Activated CD8-positive, alpha-beta memory T cell treated with anti-CD3 and anti-CD28 coated beads, Interleukin-2, amount 10 ng/mL, durations not matched to agents 7 days and 5 days (primary cell): Measurements from ENCODE around the gene MELK. TPM values are rescaled to one million over a fixed set of nuclear protein-coding genes. Genes with fewer than 3 reads are reported as not detected.
A peak's percentile ranks its signal among the peaks of the same experiment; 100 is the strongest.
"Not testable (repeated sequence)": the region's sequence is repeated elsewhere in the genome, so short reads cannot be mapped to it uniquely, and the experiment has no call there.

Experiments
- ATAC-seq: fragments of 150-1000 bp; cut with Tn5 transposase; one replicate; pipeline ENCODE4 v1.10.0; 2021; ENCODE audit warnings: moderate library complexity
- CTCF ChIA-PET: fragments of 350-600 bp; sonication (Branson Sonifier 250); formaldehyde crosslinking; loops from one replicate; lab custom pipeline; 2021; ENCODE audit warnings: antibody characterized with exemption; lab: Charles Lee
- DNase-seq: peaks from one replicate; pipeline ENCODE4 v3.0.0-alpha.2; 2020
- H3K27ac Mint-ChIP-seq: one replicate; pipeline ENCODE4 v1.8.0; 2021; ENCODE audit warnings: mild to moderate bottlenecking, mixed read lengths
- H3K27me3 Mint-ChIP-seq: one replicate; pipeline ENCODE4 v1.8.0; 2021; ENCODE audit warnings: mixed read lengths
- H3K36me3 Mint-ChIP-seq: one replicate; pipeline ENCODE4 v1.8.0; 2021; ENCODE audit warnings: mild to moderate bottlenecking, mixed read lengths
- H3K4me1 Mint-ChIP-seq: one replicate; pipeline ENCODE4 v1.8.0; 2021; ENCODE audit warnings: mixed read lengths
- H3K4me3 Mint-ChIP-seq: one replicate; pipeline ENCODE4 v1.8.0; 2021; ENCODE audit warnings: mild to moderate bottlenecking, moderate library complexity, mixed read lengths
- H3K9me3 Mint-ChIP-seq: one replicate; pipeline ENCODE4 v1.8.0; 2022; ENCODE audit warnings: low read depth, mixed read lengths
- total RNA-seq, 2 experiments: library from RNA; stranded (reverse); gene quantifications; one replicate each; pipeline ENCODE4 v1.2.3, GENCODE V29; 2021

The MELK gene
- total RNA-seq, 2 experiments from 2014 or later: 69.6 to 80.4 TPM

DNA sequence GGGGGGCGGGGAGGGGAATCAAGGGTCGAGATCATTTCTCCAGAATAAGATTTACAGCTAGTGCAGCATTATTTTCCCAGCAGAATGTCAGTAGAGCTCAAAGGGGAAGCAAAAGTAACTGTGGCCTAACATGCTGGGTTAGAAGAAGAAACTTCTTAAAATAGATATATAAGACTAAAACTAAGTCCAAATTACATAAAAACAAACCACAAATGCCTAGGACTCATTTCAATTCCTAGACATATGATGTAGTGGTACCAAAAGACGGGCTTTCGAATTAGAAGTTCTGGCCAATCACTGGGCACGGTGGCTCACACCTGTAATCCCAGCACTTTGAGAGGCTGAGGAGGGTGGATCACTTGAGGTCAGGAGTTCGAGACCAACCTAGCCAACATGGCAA is 20.8 kb upstream of the MELK start:
- Mint-ChIP-seq H3K4me3 (no peak overlapping the region), H3K4me1 (peaks cover 14% of the 10 kb centered on the region), H3K9me3 (no peaks in the 10 kb centered on the region), H3K27ac (no peak overlapping the region), H3K27me3 (peaks cover 22% of the 10 kb centered on the region), H3K36me3 (no peaks in the 10 kb centered on the region)
- DNase-seq: no peak
- CTCF ChIA-PET: interaction anchor here (0.9 to 11.7 kb wide), 4 partner anchors 19 to 145 kb away, joined by 3 to 169 read pairs (median 3); no protein-coding TSS in a partner anchor
- ATAC-seq: no peak

DNA sequence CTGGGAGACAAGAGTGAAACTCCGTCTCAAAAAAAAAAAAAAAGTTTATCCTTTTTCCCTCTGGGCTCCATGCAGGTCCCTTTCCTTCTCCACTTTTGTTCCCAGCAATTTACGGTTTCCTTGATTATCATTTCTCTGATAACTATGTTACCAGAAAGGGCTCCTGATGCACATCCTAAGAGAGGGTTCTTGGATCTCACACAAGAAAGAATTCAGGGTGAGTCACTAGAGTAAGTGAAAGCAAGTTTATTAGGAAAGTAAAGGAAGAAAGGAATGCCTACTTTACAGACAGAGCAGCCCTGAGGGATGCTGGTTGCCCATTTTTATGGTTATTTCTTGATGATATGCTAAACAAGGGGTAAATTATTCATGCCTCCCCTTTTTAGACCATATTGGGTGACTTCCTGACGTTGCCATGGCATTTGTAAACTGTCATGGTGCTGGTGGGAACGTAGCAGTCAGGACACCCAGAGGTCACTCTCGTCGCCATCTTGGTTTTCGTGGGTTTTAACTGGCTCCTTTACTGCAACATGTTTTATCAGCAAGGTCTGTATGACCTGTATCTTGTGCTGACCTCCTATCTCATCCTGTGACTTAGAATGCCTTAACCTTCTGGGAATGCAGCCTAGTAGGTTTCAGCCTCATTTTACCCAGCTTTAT is 13.5 kb upstream of the MELK start:
- H3K27ac Mint-ChIP-seq: no peak overlapping the region

DNA sequence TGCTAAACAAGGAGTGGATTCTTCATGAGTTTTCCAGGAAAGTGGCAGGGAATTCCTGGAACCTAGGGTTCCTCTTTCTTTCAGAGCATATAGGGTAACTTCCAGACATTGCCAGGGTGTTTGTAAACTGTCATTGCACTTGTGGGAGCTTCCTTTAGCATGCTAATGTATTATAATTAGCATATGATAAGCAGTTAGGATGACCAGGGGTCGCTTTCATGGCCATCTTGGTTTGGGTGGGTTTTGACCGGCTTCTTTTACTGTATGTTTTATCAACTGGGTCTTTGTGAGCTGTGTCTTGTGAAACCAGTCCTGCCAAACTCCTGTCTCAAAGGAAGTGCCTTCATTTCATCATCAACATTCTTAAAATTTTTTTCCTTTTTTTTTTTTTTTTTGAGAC is 11.9 kb upstream of the MELK start:
- no peaks in the 10 kb centered on the region for H3K9me3 Mint-ChIP-seq
- peaks cover under 1% of the 10 kb centered on the region for H3K4me1 Mint-ChIP-seq
- CTCF ChIA-PET: interaction anchor here (0.6 to 11.7 kb wide), 2 partner anchors 15 to 154 kb away, joined by 3 to 169 read pairs; no protein-coding TSS in a partner anchor
- ATAC-seq (no peak), DNase-seq (no peak)
- H3K36me3 Mint-ChIP-seq: no peaks in the 10 kb centered on the region
- no peak overlapping the region for H3K27ac Mint-ChIP-seq
- no peak overlapping the region for H3K4me3 Mint-ChIP-seq
- peaks cover 4% of the 10 kb centered on the region for H3K27me3 Mint-ChIP-seq

More for the DNA sequence above, 13.5 kb upstream of the MELK start:
- no peaks in the 10 kb centered on the region for H3K36me3 Mint-ChIP-seq
- DNase-seq: no peak
- H3K9me3 Mint-ChIP-seq: no peaks in the 10 kb centered on the region
- H3K27me3 Mint-ChIP-seq: peaks cover 4% of the 10 kb centered on the region
- H3K4me1 Mint-ChIP-seq: peaks cover 3% of the 10 kb centered on the region
- ATAC-seq: no peak
- CTCF ChIA-PET: interaction anchor here (1.6 to 11.7 kb wide), 2 partner anchors 152 to 170 kb away, joined by 4 to 169 read pairs; no protein-coding TSS in a partner anchor
- H3K4me3 Mint-ChIP-seq: no peak overlapping the region

DNA sequence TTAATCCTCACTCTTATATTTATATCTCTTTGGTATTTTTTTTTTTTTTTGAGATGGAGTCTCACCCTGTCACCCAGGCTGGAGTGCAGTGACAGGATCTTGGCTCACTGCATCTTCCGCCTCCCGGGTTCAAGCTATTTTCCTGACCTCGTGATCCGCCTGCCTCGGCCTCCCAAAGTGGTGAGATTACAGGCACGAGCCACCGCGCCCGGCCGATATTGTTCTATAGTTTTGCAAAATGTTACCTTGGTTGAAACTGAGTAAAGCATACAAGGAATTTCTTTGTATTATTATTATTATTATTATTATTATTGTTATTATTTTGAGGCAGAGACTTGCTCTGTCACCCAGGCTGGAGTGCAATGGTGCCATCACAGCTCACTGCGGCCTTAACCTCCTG is 9.9 kb upstream of the MELK start:
- ATAC-seq, H3K4me3 Mint-ChIP-seq, H3K9me3 Mint-ChIP-seq, H3K36me3 Mint-ChIP-seq, H3K4me1 Mint-ChIP-seq, DNase-seq, H3K27me3 Mint-ChIP-seq, H3K27ac Mint-ChIP-seq: not testable (repeated sequence)
- CTCF ChIA-PET: interaction anchor here (11.7 kb wide), 1 partner anchor 156 kb away, joined by 169 read pairs; no protein-coding TSS in a partner anchor

DNA sequence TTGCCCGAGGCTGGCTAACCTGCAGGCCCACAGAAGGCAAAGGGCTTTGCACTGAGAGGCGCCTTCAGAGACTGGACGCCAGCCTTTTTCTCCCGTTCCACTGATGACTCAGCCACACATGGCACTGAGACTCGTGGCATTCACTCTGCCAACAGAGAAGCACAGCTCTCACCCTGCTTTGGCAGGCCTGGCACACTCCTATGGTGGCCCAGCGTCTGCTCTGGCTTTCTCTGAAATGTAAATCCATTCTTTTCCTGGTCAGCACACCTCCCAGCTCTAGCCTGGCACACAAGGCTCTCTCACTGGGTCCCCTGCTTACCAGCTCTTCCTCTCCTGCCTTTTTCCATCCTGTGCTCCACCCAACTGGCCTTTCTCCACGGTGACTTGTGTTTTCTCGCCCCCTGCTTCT is 5.9 kb upstream of the MELK start:
- no peak overlapping the region for H3K27ac Mint-ChIP-seq
- H3K36me3 Mint-ChIP-seq: no peaks in the 10 kb centered on the region
- CTCF ChIA-PET: interaction anchor here (1.0 to 1.2 kb wide), 2 partner anchors 12 to 18 kb away, joined by 3 read pairs; no protein-coding TSS in a partner anchor
- peaks cover 4% of the 10 kb centered on the region for H3K4me1 Mint-ChIP-seq
- DNase-seq (no peak), ATAC-seq (no peak)
- H3K9me3 Mint-ChIP-seq: no peaks in the 10 kb centered on the region
- no peak overlapping the region for H3K4me3 Mint-ChIP-seq
- peaks cover 11% of the 10 kb centered on the region for H3K27me3 Mint-ChIP-seq

DNA sequence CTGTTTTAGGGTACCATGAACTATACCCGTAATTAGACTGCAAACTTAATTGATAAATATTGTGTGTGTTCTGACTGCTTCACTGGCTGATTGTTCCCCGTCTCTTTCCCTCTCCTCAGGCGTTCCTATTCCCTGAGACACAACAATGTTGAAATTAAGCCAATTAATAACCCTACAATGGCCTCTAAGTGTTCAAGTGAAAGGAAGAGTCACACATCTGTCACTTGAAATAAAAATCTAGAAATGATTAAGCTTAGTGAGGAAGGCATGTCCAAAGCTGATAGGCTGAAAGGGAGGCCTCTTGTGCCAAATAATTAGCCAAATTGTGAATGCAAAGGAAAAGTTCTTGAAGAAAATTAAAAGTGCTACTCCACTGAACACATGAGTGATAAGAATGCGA is 4.0 kb upstream of the MELK start:
- H3K36me3 Mint-ChIP-seq, H3K27me3 Mint-ChIP-seq, H3K4me1 Mint-ChIP-seq, H3K4me3 Mint-ChIP-seq, H3K9me3 Mint-ChIP-seq, H3K27ac Mint-ChIP-seq, DNase-seq, ATAC-seq: not testable (repeated sequence)
- CTCF ChIA-PET: interaction anchor here (0.6 to 2.1 kb wide), 3 partner anchors 16 to 273 kb away, joined by 3 to 6 read pairs (median 3); no protein-coding TSS in a partner anchor

DNA sequence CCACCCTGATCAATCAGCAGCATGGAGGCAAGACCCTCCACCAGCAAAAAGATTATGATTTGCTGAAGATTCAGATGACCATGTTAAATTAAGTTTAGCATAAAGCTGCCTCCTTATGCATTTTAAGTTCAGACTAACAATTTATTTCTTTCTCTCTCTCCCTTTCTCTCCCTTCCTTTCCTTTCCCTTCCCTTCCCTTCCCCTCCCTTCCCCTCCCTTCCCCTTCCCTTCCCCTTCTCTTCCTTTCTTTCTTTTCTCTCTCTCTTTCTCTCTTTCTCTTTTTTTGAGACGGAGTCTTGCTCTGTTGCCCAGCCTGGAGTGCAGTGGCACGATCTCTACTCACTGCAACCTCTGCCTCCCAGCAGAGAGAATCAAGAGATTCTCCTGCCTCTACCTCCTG is 1.4 kb upstream of the MELK start:
- DNase-seq: no peak
- H3K27me3 Mint-ChIP-seq: peaks cover 9% of the 10 kb centered on the region
- H3K4me1 Mint-ChIP-seq: peaks cover 32% of the 10 kb centered on the region
- CTCF ChIA-PET: interaction anchor here (0.7 to 1.3 kb wide), 2 partner anchors 70 to 164 kb away, joined by 3 to 5 read pairs; no protein-coding TSS in a partner anchor
- H3K27ac Mint-ChIP-seq: no peak overlapping the region
- no peak for ATAC-seq
- H3K9me3 Mint-ChIP-seq: no peaks in the 10 kb centered on the region
- H3K4me3 Mint-ChIP-seq: no peak overlapping the region
- peaks cover 26% of the 10 kb centered on the region for H3K36me3 Mint-ChIP-seq

DNA sequence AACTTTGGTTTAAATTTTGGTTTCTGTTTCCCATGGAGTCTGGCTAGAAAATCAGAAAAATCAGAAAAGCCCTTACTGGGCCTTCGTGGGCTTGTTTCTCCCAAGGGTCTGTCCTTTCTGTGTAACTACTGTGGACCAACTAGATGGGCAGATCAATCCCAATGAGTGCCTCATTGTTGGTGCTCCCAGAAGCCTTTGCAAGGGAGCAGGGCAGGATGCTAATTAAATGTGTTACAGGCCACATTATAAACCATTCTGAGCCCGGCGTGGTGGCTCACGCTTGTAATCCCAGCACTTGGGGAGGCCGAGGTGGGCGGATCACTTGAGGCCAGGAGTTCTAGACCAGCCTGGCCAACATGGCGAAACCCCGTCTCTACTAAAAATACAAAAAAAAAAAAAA is 1.4 kb downstream of the MELK start:
- H3K27me3 Mint-ChIP-seq, DNase-seq, H3K9me3 Mint-ChIP-seq, ATAC-seq, CTCF ChIA-PET: not testable (repeated sequence)
- Mint-ChIP-seq H3K4me1 (peaks cover 46% of the 10 kb centered on the region), H3K4me3 (peak overlapping the region; percentile 98), H3K36me3 (peaks cover 39% of the 10 kb centered on the region), H3K27ac (peak overlapping the region; percentile 81)

DNA sequence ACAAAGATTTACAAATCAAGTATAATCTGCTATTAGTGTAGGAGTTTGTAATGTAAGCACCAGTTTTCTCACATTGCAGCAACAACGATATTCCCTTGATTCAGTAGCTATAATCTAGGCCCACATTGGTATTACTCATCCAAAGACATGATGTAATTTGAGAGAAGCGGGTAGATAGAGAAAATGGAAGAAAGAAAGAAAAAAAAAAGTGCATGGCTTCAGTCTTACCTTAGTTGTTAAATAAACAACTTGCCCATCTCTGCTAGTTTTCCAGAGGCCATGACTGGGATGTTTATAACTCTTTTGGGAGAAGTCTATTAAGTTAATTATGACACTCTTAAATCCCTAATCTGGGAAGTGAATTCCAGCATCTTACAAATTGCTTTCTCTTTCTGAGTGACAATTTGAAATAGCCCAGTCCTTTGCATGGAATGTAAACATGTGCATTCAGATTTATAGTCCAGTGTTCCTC is 2.8 kb downstream of the MELK start:
- CTCF ChIA-PET: interaction anchor here (0.7 to 0.9 kb wide), 2 partner anchors 23 to 30 kb away, joined by 3 read pairs; no protein-coding TSS in a partner anchor
- Mint-ChIP-seq H3K9me3 (no peaks in the 10 kb centered on the region), H3K27ac (peak overlapping the region; percentile 66), H3K36me3 (peaks cover 43% of the 10 kb centered on the region), H3K27me3 (no peaks in the 10 kb centered on the region), H3K4me1 (peaks cover 50% of the 10 kb centered on the region), H3K4me3 (peak overlapping the region; percentile 98)
- DNase-seq (no peak), ATAC-seq (no peak)

DNA sequence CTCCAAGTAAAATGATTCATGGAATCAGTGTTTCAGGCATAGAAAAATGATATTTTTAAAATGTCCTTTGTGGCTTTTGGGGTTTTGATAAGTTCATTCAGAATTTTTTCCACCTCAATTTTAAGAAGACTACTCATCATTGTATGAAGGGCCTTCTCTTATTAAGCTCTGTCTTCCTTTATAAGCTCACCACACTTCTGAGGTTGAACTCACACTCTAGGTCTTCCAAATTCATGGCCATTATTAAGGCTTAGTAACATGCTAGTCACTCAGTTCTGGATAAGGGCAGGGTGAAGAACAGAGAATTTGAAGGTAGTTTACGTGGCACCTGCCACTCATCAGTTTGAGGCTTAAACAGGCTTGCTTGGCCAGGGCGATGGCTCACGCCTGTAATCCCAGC is 4.2 kb downstream of the MELK start:
- ATAC-seq (no peak), DNase-seq (no peak)
- Mint-ChIP-seq H3K27me3 (no peaks in the 10 kb centered on the region), H3K36me3 (peaks cover 49% of the 10 kb centered on the region), H3K4me1 (peaks cover 46% of the 10 kb centered on the region), H3K27ac (peak overlapping the region; percentile 24), H3K9me3 (no peaks in the 10 kb centered on the region), H3K4me3 (no peak overlapping the region)
- CTCF ChIA-PET: interaction anchor here (0.7 kb wide), 1 partner anchor 170 kb away, joined by 3 read pairs; no protein-coding TSS in a partner anchor

DNA sequence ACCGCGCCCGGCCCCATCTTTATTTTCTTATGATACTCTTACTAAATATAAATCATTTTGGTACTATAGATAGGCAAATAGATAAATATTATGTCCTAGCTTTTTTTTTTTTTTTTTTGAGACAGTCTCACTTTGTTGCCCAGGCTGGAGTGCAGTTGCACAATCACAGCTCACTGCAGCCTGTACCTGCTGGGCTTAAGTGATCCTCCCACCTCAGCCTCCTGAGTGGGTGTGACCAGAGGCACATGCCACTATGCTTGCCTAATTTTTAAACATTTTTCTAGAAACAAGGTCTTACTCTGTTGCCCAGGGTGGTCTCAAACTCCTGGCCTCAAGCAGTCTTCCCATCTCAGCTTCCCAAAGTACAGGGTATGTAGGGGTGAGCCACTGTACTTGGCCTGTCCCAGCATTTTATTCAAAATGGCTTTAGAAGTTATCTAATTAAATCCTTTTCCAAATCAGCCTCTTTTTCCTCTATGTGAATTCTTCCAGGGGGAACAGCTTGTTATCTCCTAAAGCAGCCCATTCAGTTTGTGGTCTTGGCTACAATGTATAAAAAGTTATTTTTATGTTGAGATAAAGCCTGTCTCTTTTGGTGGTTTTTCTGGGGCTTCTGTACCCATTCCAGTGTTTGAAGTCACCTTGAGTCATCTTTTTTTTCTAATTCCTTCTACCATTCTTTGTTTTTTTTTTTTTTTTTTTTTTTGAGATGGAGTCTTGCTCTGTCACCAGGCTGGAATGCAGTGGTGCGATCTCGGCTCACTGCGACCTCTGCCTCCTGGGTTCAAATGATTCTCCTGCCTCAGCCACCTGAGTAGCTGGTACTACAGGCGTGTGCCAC is 12.1 kb downstream of the MELK start:
- H3K36me3 Mint-ChIP-seq: peaks cover 36% of the 10 kb centered on the region
- peaks cover 7% of the 10 kb centered on the region for H3K4me1 Mint-ChIP-seq
- CTCF ChIA-PET: interaction anchor here (0.7 to 1.1 kb wide), 3 partner anchors 16 to 50 kb away, joined by 3 to 5 read pairs (median 3); no protein-coding TSS in a partner anchor
- H3K27me3 Mint-ChIP-seq: no peaks in the 10 kb centered on the region
- no peak overlapping the region for H3K27ac Mint-ChIP-seq
- H3K9me3 Mint-ChIP-seq: no peaks in the 10 kb centered on the region
- no peak overlapping the region for H3K4me3 Mint-ChIP-seq
- ATAC-seq (no peak), DNase-seq (no peak)

DNA sequence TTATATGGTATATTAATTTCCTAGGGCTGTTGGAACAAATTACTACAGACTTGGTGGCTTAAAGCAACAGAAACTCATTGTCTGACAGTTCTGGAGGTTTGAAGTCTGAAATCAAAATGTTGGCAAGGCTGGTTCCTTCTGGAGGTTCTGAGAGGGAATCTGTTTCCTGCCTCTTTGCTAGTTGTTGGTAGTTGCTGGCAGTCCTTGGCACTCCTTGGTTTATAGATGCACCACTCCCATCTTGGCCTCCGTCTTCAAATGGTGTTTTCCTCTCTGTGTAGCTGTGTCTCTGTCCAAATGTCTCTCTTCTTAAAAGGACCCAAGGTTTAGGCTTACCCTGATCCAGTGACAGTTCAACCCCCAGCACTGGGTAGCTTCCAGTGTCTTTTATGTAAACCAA is 17.5 kb downstream of the MELK start:
- Mint-ChIP-seq H3K27ac (no peak overlapping the region), H3K4me3 (no peak overlapping the region), H3K4me1 (no peaks in the 10 kb centered on the region), H3K27me3 (no peaks in the 10 kb centered on the region), H3K9me3 (no peaks in the 10 kb centered on the region), H3K36me3 (peaks cover 41% of the 10 kb centered on the region)
- CTCF ChIA-PET: no interaction called here
- DNase-seq: no peak
- no peak for ATAC-seq
